Bronchial epithelial cell (primary cell): ENCODE data around the gene CACNA2D3. TPM values are rescaled to one million over a fixed set of nuclear protein-coding genes. Genes with fewer than 3 reads are reported as not detected.
A peak's percentile ranks its signal among the peaks of the same experiment; 100 is the strongest.

ENCODE experiments used
- DNase-seq: peaks from one replicate; pipeline ENCODE4 v3.0.0-alpha.2; 2010; ENCODE audit warnings: low read depth
- FAIRE-seq: peaks from 2 replicates; lab custom pipeline; 2011; peaks lifted over from hg19 to GRCh38; lab: Jason Lieb, UNC
- H3K27me3 ChIP-seq: 2 replicates; pipeline ENCODE4 v1.5.1; 2011; ENCODE audit warnings: low read length; ENCODE audit not compliant: control insufficient read depth, insufficient read depth
- H3K36me3 ChIP-seq: 2 replicates; pipeline ENCODE4 v1.5.1; 2011; ENCODE audit warnings: low read length; ENCODE audit not compliant: control insufficient read depth, insufficient read depth
- H3K4me3 ChIP-seq: 2 replicates; pipeline ENCODE4 v1.5.1; 2011; ENCODE audit warnings: mild to moderate bottlenecking, low read depth, low read length, control low read depth
- CTCF ChIP-seq: IDR thresholded peaks from 2 replicates; pipeline ENCODE4 v1.5.1; 2011; ENCODE audit warnings: mild to moderate bottlenecking, moderate library complexity, low read length, control low read depth, inconsistent platforms; ENCODE audit not compliant: insufficient read depth, severe bottlenecking
- total RNA-seq: library from RNA; depleted of rRNA; stranded (reverse); fragments of >200 nt; gene quantifications from 2 replicates; pipeline ENCODE4 v1.2.1, GENCODE V29; 2014

CACNA2D3 gene
- total RNA-seq, 1 donor from 2014 or later, result not detected

- no peak for TF ChIP-seq CTCF
- no peaks in the 10 kb centered on the region for H3K27me3 ChIP-seq
- H3K4me3 ChIP-seq, result no peak overlapping the region
- DNase-seq, result no peak
- no peak for FAIRE-seq
- no peaks in the 10 kb centered on the region for H3K36me3 ChIP-seq
These were observed 152.3 kb downstream of the CACNA2D3 start for GRCh38 chr3:54274607-54275006.

GRCh38 chr3:54279005-54279583, 156.7 kb downstream of the CACNA2D3 start:
- FAIRE-seq (no peak), DNase-seq (peak; percentile 27)
- Histone ChIP-seq H3K36me3 (no peaks in the 10 kb centered on the region), H3K27me3 (no peaks in the 10 kb centered on the region), H3K4me3 (no peak overlapping the region)
- TF ChIP-seq CTCF, result no peak

GRCh38 chr3:54283470-54283869, 161.1 kb downstream of the CACNA2D3 start:
- Histone ChIP-seq H3K27me3 (no peaks in the 10 kb centered on the region), H3K4me3 (no peak overlapping the region), H3K36me3 (no peaks in the 10 kb centered on the region)
- DNase-seq, result no peak
- no peak for FAIRE-seq
- TF ChIP-seq CTCF, result no peak

- DNase-seq (no peak), FAIRE-seq (no peak)
- no peak overlapping the region for H3K4me3 ChIP-seq
- TF ChIP-seq CTCF, result no peak
- H3K36me3 ChIP-seq, result no peaks in the 10 kb centered on the region
- H3K27me3 ChIP-seq, result no peaks in the 10 kb centered on the region
These were observed 171.9 kb downstream of the CACNA2D3 start for GRCh38 chr3:54294214-54294613.

- TF ChIP-seq CTCF, result no peak
- no peak for FAIRE-seq
- no peak for DNase-seq
These were observed 174.2 kb downstream of the CACNA2D3 start for GRCh38 chr3:54296531-54296930.

GRCh38 chr3:54299169-54299935, 177.0 kb downstream of the CACNA2D3 start:
- TF ChIP-seq CTCF, result no peak
- Histone ChIP-seq H3K36me3 (no peaks in the 10 kb centered on the region), H3K27me3 (no peaks in the 10 kb centered on the region), H3K4me3 (no peak overlapping the region)
- FAIRE-seq (no peak), DNase-seq (no peak)

More at GRCh38 chr3:54296531-54296930, 174.2 kb downstream of the CACNA2D3 start:
- Histone ChIP-seq H3K4me3 (no peak overlapping the region), H3K36me3 (no peaks in the 10 kb centered on the region), H3K27me3 (no peaks in the 10 kb centered on the region)
